Panc1 (cell line): Measurements from ENCODE around the gene ACER3.
"Not testable (repeated sequence)": the region's sequence is repeated elsewhere in the genome, so short reads cannot be mapped to it uniquely, and the experiment has no call there.

ENCODE experiments used
- POLR2AphosphoS5 ChIP-seq: IDR thresholded peaks from 2 replicates; pipeline ENCODE4 v1.6.1; 2012; ENCODE audit warnings: mild to moderate bottlenecking, low read depth, low read length, moderate library complexity
- TF ChIP-seq, protein P1 (sequence below): fragments of 450-650 bp; IDR thresholded peaks from 2 replicates; pipeline ENCODE4 v1.5.1; 2017; ENCODE audit warnings: mild to moderate bottlenecking
- TF ChIP-seq, protein P2 (sequence below), 2 experiments: IDR thresholded peaks; 2 replicates each; pipeline ENCODE4 v1.6.1; 2011 to 2012; ENCODE audit warnings: low read depth in 2 of 2, control low read depth in 1 of 2, low read length in 1 of 2, mild to moderate bottlenecking in 1 of 2, moderate library complexity in 1 of 2; ENCODE audit not compliant: insufficient read depth in 1 of 2

DNA sequence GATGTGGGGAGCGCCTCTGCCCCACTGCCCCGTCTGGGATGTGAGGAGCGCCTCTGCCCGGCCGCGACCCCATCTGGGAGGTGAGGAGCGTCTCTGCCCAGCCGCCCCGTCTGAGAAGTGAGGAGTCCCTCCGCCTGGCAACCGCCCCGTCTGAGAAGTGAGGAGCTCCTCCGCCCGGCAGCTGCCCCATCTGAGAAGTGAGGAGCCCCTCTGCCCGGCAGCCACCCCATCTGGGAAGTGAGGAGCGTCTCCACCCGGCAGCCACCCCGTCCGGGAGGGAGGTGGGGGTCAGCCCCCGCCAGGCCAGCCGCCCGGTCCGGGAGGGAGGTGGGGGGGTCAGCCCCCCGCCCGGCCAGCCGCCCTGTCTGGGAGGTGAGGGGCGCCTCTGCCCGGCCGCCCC lies 39.3 kb upstream of the ACER3 start:
- TF ChIP-seq POLR2AphosphoS5 = not testable (repeated sequence)
- TF ChIP-seq, protein P1, sequence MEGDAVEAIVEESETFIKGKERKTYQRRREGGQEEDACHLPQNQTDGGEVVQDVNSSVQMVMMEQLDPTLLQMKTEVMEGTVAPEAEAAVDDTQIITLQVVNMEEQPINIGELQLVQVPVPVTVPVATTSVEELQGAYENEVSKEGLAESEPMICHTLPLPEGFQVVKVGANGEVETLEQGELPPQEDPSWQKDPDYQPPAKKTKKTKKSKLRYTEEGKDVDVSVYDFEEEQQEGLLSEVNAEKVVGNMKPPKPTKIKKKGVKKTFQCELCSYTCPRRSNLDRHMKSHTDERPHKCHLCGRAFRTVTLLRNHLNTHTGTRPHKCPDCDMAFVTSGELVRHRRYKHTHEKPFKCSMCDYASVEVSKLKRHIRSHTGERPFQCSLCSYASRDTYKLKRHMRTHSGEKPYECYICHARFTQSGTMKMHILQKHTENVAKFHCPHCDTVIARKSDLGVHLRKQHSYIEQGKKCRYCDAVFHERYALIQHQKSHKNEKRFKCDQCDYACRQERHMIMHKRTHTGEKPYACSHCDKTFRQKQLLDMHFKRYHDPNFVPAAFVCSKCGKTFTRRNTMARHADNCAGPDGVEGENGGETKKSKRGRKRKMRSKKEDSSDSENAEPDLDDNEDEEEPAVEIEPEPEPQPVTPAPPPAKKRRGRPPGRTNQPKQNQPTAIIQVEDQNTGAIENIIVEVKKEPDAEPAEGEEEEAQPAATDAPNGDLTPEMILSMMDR = not testable (repeated sequence)
- TF ChIP-seq, protein P2, sequence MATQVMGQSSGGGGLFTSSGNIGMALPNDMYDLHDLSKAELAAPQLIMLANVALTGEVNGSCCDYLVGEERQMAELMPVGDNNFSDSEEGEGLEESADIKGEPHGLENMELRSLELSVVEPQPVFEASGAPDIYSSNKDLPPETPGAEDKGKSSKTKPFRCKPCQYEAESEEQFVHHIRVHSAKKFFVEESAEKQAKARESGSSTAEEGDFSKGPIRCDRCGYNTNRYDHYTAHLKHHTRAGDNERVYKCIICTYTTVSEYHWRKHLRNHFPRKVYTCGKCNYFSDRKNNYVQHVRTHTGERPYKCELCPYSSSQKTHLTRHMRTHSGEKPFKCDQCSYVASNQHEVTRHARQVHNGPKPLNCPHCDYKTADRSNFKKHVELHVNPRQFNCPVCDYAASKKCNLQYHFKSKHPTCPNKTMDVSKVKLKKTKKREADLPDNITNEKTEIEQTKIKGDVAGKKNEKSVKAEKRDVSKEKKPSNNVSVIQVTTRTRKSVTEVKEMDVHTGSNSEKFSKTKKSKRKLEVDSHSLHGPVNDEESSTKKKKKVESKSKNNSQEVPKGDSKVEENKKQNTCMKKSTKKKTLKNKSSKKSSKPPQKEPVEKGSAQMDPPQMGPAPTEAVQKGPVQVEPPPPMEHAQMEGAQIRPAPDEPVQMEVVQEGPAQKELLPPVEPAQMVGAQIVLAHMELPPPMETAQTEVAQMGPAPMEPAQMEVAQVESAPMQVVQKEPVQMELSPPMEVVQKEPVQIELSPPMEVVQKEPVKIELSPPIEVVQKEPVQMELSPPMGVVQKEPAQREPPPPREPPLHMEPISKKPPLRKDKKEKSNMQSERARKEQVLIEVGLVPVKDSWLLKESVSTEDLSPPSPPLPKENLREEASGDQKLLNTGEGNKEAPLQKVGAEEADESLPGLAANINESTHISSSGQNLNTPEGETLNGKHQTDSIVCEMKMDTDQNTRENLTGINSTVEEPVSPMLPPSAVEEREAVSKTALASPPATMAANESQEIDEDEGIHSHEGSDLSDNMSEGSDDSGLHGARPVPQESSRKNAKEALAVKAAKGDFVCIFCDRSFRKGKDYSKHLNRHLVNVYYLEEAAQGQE (IDR thresholded peaks at IDR 0.05; ENCODE audit: insufficient read depth in 1 of 2, low read depth in 2 of 2, low read length in 1 of 2) = not testable (repeated sequence)
